ENCODE results near the gene LAT. TPM values are rescaled to one million over a fixed set of nuclear protein-coding genes. Genes with fewer than 3 reads are reported as not detected.
"Not testable (repeated sequence)": the region's sequence is repeated elsewhere in the genome, so short reads cannot be mapped to it uniquely, and the experiment has no call there.

LAT gene
- total and polyA plus RNA-seq, 7 donors = 1.6 to 2.1 (median 1.8) TPM

DNA sequence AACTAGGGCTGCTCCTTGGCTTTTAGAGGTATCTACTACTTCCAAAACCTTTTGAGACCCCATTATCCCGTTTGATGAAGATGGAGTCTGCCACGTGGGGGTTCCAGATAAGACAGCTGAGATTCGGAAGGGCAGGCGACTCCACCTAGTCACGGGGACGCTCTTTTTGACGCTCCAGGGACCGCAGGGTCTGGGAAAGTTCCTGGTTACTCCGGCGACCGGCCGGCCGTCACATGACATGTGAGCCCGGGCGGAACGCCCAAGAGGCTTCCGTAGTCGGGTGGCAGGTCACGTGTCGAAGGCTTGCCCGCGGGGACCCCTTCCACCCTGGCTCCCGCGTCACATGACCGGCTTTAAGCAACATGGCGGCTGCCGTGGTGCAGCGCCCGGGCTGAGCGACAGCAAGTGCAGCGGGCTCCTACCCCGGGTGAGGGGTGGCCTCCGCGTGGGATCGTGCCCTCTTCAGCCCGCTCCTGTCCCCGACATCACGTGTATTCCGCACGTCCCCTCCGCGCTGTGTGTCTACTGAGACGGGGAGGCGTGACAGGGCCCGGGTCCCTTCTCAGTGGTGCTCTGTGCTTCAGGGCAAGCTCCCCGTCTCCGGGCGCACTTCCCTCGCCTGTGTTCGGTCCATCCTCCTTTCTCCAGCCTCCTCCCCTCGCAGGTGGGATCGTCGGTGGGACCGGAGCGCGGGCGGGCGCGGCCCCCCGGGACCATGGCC, 10.3 kb upstream of the LAT start, which contains the start of gene SPNS1:
Gene SPNS1, plus strand, starts transcription at position 342 of the 721 bp plus-strand sequence. Its CDS starts 374 bp downstream, at position 716.
- peak; percentile 98 to 99 for DNase-seq
- 0 to 1% (median 0%) methylated on average over 50 to 60 of the region's 60 CpGs for WGBS, 3 donors
- ATAC-seq = peak; percentile 98 to 99 (median 99)
- Histone ChIP-seq H3K36me3 (ENCODE audit: insufficient read depth in 1 of 2, low read depth in 1 of 2) (peaks cover 9 to 31% of the 10 kb centered on the region in 2 donors), H3K9me3 (no peaks in the 10 kb centered on the region), H3K27me3 (ENCODE audit: insufficient read depth in 3 of 3, low read length in 2 of 3) (no peaks in the 10 kb centered on the region), H3K27ac (peak within 1 kb of the TSS; percentile 79), H3K4me1 (peaks cover 12% of the 10 kb centered on the region), H3K4me3 (peak within 1 kb of the TSS; percentile 99)
- TF ChIP-seq, protein P1, sequence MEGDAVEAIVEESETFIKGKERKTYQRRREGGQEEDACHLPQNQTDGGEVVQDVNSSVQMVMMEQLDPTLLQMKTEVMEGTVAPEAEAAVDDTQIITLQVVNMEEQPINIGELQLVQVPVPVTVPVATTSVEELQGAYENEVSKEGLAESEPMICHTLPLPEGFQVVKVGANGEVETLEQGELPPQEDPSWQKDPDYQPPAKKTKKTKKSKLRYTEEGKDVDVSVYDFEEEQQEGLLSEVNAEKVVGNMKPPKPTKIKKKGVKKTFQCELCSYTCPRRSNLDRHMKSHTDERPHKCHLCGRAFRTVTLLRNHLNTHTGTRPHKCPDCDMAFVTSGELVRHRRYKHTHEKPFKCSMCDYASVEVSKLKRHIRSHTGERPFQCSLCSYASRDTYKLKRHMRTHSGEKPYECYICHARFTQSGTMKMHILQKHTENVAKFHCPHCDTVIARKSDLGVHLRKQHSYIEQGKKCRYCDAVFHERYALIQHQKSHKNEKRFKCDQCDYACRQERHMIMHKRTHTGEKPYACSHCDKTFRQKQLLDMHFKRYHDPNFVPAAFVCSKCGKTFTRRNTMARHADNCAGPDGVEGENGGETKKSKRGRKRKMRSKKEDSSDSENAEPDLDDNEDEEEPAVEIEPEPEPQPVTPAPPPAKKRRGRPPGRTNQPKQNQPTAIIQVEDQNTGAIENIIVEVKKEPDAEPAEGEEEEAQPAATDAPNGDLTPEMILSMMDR (IDR thresholded peaks at IDR 0.05) = no peak
- intact Hi-C loops (cut with DNase I) = loop anchor here in 1 of 2 donors (10.0 kb wide), 1 partner anchor 1510 kb away; no protein-coding TSS in a partner anchor

DNA sequence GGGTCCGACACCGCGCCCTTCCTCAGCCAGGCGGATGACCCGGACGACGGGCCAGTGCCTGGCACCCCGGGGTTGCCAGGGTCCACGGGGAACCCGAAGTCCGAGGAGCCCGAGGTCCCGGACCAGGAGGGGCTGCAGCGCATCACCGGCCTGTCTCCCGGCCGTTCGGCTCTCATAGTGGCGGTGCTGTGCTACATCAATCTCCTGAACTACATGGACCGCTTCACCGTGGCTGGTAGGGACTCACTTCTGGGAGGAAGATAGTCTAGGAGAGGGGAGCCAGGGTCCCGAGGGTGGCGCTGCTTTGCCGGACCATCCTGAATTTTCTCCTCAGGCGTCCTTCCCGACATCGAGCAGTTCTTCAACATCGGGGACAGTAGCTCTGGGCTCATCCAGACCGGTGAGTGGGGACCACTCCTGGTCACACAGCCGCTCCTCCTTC, 9.7 kb upstream of the LAT start:
- Histone ChIP-seq H3K27me3 (ENCODE audit: insufficient read depth in 3 of 3, low read length in 2 of 3) (no peaks in the 10 kb centered on the region), H3K36me3 (ENCODE audit: insufficient read depth in 1 of 2, low read depth in 1 of 2) (peaks cover 9 to 37% of the 10 kb centered on the region in 2 donors), H3K4me1 (peaks cover 12% of the 10 kb centered on the region), H3K4me3 (peak overlapping the region; percentile 99), H3K9me3 (no peaks in the 10 kb centered on the region), H3K27ac (peak overlapping the region; percentile 79)
- TF ChIP-seq, protein P1 (IDR thresholded peaks at IDR 0.05) = no peak
- WGBS, 3 donors = 4 to 6% (median 5%) methylated on average over 29 to 30 of the region's 30 CpGs
- intact Hi-C loops (cut with DNase I) = loop anchor here in 1 of 2 donors (10.0 kb wide), 1 partner anchor 1510 kb away; no protein-coding TSS in a partner anchor
- ATAC-seq (peak in 3 of 4 donors; percentile 5 to 11 (median 9)), DNase-seq (no peak)

DNA sequence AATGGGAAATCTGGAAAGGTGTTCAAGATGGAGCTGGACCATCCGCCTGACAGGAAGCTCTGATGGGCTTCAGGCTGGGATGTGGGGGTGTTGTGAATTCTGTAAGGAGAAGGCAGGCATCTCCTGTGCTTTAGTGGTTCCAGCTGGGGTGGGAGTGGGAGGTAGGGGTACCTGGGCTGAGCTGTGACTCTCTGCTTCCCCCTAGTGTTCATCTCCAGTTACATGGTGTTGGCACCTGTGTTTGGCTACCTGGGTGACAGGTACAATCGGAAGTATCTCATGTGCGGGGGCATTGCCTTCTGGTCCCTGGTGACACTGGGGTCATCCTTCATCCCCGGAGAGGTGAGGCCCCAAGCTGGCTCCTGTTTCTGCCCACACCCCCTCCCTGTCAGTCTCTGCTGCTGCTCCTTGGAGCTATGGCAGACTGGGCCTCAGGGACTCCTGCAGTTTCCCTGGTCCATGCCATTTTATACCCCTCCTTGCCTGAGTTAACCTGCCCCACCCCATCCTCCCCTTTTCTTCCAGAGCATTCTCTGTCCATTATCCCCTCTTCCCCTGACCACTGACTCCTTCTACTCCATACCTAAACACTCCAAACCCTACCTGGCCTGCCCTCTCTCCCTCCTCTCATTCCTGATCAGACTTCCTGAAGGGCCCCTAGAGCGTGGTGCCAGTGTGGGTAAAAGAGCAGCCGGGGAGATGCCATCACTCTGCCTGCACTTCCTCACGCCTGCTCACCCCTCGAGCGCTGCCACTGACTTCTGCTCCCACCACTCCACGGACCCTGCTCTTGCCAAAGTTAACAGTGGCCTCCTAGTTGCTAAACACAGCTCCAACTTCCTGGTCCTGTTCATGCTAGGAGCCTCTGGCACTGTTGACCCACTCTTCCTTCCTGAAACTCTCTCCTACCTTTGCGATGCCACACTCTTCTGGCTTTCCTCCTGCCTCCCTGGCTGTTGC, 6.9 kb upstream of the LAT start:
- intact Hi-C loops (cut with DNase I) = loop anchor here in 1 of 2 donors (10.0 kb wide), 1 partner anchor 1513 kb away; no protein-coding TSS in a partner anchor
- no peak for DNase-seq
- 76 to 85% (median 81%) methylated on average over 11 of the region's 11 CpGs for WGBS, 3 donors

DNA sequence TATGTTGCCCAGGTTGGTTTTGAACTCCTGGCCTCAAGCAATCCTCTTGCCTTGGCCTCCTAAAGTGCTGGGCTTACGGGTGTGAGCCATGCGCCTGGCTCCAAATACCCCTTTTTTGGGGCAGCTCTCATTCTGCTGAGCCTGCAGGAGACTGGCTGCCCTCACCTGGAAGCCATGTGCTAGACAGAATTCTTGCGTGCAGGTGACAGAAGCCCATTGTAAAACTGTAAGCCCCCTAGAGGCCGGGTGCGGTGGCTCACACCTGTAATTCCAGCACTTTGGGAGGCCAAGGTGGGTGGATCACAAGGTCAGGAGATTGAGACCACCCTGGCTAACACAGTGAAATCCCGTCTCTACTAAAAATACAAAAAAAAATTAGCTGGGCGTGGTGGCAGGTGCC, 4.5 kb upstream of the LAT start:
- intact Hi-C loops (cut with DNase I); H3K9me3 ChIP-seq; H3K27ac ChIP-seq; H3K4me3 ChIP-seq; H3K27me3 ChIP-seq (ENCODE audit: insufficient read depth in 3 of 3, low read length in 2 of 3); ATAC-seq; DNase-seq: not testable (repeated sequence)
- Histone ChIP-seq H3K4me1 (peaks cover 10% of the 10 kb centered on the region), H3K36me3 (ENCODE audit: insufficient read depth in 1 of 2, low read depth in 1 of 2) (peaks cover 9 to 85% of the 10 kb centered on the region in 2 donors)
- 89 to 93% (median 91%) methylated on average over 7 of the region's 7 CpGs for WGBS, 3 donors

More for the DNA sequence above, 6.9 kb upstream of the LAT start:
- no peaks in the 10 kb centered on the region for H3K9me3 ChIP-seq
- no peak overlapping the region for H3K27ac ChIP-seq
- ATAC-seq = no peak
- peaks cover 12% of the 10 kb centered on the region for H3K4me1 ChIP-seq
- H3K4me3 ChIP-seq = no peak overlapping the region
- TF ChIP-seq, protein P1 (IDR thresholded peaks at IDR 0.05) = no peak
- H3K27me3 ChIP-seq (ENCODE audit: insufficient read depth in 3 of 3, low read length in 2 of 3) = no peaks in the 10 kb centered on the region
- peaks cover 9 to 65% of the 10 kb centered on the region in 2 donors for H3K36me3 ChIP-seq (ENCODE audit: insufficient read depth in 1 of 2, low read depth in 1 of 2)
